Middle frontal gyrus (tissue), 1 donor: ENCODE results near the gene GNG3.
"Not testable (repeated sequence)": the region's sequence is repeated elsewhere in the genome, so short reads cannot be mapped to it uniquely, and the experiment has no call there.

Experiments
- DNase-seq: peaks from one replicate; pipeline ENCODE4 v3.0.0-alpha.2; 2015; ENCODE audit warnings: low spot score; ENCODE audit errors: extremely low spot score

The GNG3 gene

GRCh38 chr11:62716816-62717215, 9.3 kb downstream of the GNG3 start:
- DNase-seq, result no peak

- no peak for DNase-seq
These were observed 12.0 kb downstream of the GNG3 start for GRCh38 chr11:62719302-62719978.

GRCh38 chr11:62721994-62722393, 14.5 kb downstream of the GNG3 start:
- no peak for DNase-seq

GRCh38 chr11:62724171-62724570, 16.7 kb downstream of the GNG3 start:
- no peak for DNase-seq

- no peak for DNase-seq
These were observed 18.2 kb downstream of the GNG3 start for GRCh38 chr11:62725646-62726045.

- DNase-seq, result no peak
These were observed 18.9 kb downstream of the GNG3 start for GRCh38 chr11:62726156-62726914.

GRCh38 chr11:62726915-62727164, 19.4 kb downstream of the GNG3 start:
- DNase-seq, result no peak

- peak; percentile 98 for DNase-seq
These were observed 19.8 kb downstream of the GNG3 start, which contains the start of gene HNRNPUL2 for GRCh38 chr11:62727165-62727871. Gene HNRNPUL2, minus strand, starts transcription at chr11:62727457. Its CDS starts 301 bp downstream, at chr11:62727156.

GRCh38 chr11:62727872-62728170, 20.3 kb downstream of the GNG3 start:
- DNase-seq, result peak; percentile 93

GRCh38 chr11:62728171-62728988, 20.9 kb downstream of the GNG3 start, which contains the start of gene TTC9C:
Gene TTC9C, plus strand, starts transcription at chr11:62728486. Its CDS starts 363 bp downstream, at chr11:62728849.
- DNase-seq, result peak; percentile 80

GRCh38 chr11:62730076-62730475, 22.6 kb downstream of the GNG3 start:
- not testable (repeated sequence) for DNase-seq

- DNase-seq, result no peak
These were observed 25.4 kb downstream of the GNG3 start for GRCh38 chr11:62732830-62733229.

- DNase-seq, result no peak
These were observed 29.7 kb downstream of the GNG3 start for GRCh38 chr11:62737196-62737595.

- DNase-seq, result no peak
These were observed 40.1 kb downstream of the GNG3 start for GRCh38 chr11:62747475-62748160.

- not testable (repeated sequence) for DNase-seq
These were observed 42.5 kb downstream of the GNG3 start for GRCh38 chr11:62749931-62750330.

- no peak for DNase-seq
These were observed 44.8 kb downstream of the GNG3 start for GRCh38 chr11:62752177-62752785.

- DNase-seq, result no peak
These were observed 45.7 kb downstream of the GNG3 start for GRCh38 chr11:62752994-62753735.

- peak; percentile 95 for DNase-seq
These were observed 46.5 kb downstream of the GNG3 start, which contains the start of gene ZBTB3 for GRCh38 chr11:62753736-62754603. Gene ZBTB3, minus strand, starts transcription at chr11:62754160. Its CDS starts 496 bp downstream, at chr11:62753664.
